HG02678 (cell line): ENCODE data around the gene DUS1L.
"Not testable (repeated sequence)": the region's sequence is repeated elsewhere in the genome, so short reads cannot be mapped to it uniquely, and the experiment has no call there.

Experiments used
- ATAC-seq: cut with Tn5 transposase; IDR thresholded peaks from one replicate; pipeline ENCODE4 v1.9.1; 2021; ENCODE audit warnings: mild to moderate bottlenecking, moderate library complexity; ENCODE audit not compliant: unreplicated experiment

The DUS1L gene

DNA sequence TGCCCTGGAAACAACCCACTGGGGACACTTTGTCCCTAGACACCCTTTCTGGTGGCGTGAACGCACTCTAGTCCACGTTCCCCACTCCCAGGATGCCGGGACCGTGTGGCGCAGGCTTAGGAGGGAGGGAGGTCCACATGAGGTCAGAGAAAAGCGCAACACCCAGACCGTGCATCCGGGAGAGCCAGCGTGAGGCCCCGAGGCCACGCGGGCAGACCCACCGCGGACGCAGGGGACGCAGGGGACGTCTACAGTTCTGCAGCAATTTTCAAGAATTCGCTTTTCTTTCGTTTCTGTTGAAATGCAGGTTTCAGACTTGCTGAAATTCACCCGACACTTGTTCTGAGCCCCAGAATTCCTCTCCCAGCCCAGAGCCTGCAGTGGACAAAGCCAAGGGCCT, 18.7 kb downstream of the DUS1L start:
- no peak for ATAC-seq

DNA sequence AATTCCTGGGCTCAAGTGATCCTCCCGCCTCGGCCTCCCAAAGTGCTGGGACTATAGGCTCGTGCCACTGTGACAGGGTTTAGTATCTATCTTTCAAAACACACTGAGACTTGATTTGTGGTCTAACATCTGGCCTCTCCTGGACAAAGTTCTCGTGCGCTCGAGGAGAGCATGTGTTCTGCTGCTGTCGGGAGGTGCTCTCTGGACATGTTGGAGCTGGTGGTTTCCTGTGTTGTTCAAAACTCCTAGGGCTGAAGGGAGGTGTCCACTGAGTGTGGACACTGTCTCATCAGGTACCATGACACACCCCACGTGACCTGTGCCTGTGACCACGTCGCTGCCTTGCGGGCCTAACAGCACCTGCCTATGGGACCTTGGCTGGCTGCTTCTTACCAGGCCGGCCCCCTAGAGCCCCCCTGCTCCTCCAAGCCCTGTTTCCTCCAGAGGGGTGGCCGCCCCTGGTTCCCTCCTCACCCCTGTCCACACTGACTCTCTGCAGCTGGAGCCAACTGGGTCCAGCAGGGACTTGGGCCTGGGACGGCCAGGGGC, 19.6 kb downstream of the DUS1L start:
- ATAC-seq, result no peak

DNA sequence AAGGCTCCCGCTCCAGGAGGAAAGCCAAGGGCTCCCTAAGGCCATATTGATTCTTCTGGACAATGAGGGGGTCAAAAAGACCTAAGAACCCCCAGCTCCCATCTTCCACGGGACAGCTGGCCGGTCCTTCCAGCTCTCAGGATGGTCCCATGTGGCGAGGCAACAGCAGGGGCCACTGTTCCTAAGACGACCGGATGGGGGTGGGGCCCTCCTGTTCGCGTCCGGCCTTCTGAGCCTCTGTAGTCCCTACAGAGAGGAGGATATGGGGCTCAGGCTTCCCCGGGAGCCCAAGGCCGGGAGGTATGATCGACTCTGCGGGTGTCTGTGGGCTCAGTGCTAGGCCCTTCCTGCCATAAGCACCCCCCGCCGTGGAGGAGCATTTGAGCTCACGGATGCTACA, 22.1 kb downstream of the DUS1L start:
- ATAC-seq, result no peak

DNA sequence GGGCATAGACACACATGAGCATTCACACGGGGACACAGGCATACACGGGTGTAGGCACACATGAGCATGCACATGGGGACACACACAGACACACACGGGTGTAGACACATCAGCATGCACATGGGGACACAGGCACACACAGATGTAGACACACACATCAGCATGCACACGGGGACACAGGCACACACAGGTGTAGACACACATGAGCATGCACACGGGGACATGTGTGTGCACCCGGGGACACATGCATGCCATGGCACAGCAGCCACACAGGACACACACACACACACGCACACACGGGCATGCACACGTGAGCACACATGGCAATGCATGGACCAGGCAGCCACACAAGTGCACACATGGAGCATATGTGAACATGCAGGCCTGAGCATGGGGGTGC, 23.0 kb downstream of the DUS1L start:
- ATAC-seq, result no peak

DNA sequence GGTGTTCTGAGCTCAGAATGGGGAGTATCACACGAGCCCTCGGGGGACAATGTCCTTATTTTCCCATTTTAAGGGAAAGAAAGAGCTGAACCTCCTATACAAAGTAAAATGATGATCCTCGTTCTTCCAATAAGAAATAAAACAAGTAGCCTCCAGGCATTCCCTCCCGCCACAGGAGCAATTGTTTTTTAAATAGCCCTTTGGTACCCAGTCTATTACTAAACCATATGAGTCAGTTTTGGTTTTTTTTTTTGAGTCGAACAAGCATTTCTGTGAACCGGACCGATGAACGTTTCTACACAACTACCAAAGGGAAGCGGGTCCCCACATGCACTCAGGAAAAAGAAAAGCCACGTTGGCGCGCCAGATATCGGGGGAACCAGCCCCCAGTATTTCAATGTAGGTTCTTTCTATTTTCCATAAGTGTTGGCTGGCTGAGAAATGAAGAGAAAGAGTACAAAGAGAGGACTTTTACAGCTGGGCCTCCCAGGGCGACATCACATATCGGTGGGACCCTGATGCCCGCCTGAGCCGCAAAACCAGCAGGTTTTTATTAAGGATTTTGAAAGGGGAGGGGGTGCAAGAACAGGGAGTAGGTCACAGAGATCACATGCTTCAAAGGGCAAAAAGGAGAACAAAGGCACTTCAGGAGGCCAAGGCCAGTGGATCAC, 24.3 kb downstream of the DUS1L start:
- ATAC-seq, result no peak

DNA sequence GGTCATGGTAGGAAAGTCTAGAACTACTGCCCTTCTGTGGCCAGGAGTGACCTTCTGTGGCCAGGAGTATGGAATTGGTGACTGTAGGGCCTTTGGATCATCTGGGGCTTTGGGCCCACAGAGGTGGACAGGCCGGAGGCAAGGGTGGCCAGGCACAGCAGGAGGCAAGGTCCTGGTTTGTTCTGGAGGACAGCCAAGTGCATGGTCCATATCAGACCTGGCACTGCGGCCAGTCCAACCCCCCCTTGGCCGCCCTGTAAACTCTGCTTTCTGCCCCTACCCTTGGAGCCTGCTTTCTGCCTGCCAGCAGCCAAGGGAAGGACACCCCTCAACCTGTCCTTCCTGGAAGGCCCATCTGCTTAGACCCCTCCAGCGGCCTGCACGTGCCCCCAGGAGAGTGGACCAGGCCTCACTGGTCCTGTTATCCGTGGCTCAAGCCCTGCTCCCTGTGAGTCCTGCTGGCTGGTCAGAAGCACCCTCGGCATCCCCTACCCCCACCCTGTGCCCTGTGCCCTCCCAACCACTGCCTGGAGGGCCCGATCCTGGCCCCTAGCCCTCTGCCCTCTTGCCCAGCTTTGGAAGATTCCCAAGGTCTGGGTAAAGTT, 25.8 kb downstream of the DUS1L start:
- no peak for ATAC-seq

GRCh38 chr17:82038796-82039409, 26.7 kb downstream of the DUS1L start:
- not testable (repeated sequence) for ATAC-seq

- ATAC-seq, result no peak
Observed at GRCh38 chr17:82037889-82038195, 27.8 kb downstream of the DUS1L start.

DNA sequence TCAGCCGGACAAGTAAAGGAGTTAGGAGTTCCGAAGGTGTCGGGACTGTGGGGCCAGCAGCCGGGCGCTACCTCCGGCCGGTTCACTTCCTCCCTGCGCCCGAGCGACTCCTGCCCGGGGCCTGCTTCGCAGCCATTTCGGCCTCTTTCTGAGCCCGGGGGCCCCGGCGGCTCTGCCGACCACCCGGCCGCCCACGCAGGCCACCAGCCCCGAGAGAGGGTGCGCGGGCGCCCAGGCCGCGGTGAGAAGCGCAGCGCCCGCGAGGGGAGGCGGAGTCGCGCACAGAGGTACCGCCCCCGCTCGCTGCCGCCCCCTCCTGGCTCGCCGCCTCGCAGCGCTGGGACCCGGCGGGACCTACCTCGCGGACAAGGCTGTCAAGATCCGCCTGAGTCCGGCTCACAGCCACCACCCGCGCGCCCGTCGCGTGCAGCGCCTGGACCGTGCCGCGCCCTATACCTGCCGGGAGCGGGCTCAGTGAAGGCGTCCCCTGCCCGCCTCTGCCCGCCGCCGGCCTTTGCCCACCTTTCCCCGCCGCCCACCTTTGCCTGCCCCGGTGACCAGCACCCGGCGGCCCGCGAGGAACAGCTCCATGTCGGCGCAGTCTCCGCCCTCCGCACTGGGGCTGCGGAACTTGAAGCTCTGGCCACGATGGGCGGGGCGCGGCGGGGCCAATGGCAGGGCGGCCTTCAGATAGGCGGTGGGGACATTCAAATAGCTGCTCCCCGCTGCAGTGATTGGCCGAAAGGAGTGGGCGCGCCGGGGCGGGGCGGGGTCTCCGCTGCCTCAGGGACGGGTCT, 28.3 kb downstream of the DUS1L start, which contains the start of gene DCXR:
DCXR (minus strand) TSS at position 606 of the 797 bp plus-strand sequence; CDS start at position 591, 15 bp downstream.
- ATAC-seq, result peak; percentile 91

- ATAC-seq, result no peak
Observed at GRCh38 chr17:82036634-82037091, 28.9 kb downstream of the DUS1L start.

- ATAC-seq, result no peak
Observed at GRCh38 chr17:82035956-82036633, 29.5 kb downstream of the DUS1L start.

GRCh38 chr17:82035488-82035887, 30.1 kb downstream of the DUS1L start:
- ATAC-seq, result no peak

- no peak for ATAC-seq
Observed at GRCh38 chr17:82034371-82035011, 31.1 kb downstream of the DUS1L start.

GRCh38 chr17:82033359-82034085, 32.1 kb downstream of the DUS1L start:
- ATAC-seq, result no peak

DNA sequence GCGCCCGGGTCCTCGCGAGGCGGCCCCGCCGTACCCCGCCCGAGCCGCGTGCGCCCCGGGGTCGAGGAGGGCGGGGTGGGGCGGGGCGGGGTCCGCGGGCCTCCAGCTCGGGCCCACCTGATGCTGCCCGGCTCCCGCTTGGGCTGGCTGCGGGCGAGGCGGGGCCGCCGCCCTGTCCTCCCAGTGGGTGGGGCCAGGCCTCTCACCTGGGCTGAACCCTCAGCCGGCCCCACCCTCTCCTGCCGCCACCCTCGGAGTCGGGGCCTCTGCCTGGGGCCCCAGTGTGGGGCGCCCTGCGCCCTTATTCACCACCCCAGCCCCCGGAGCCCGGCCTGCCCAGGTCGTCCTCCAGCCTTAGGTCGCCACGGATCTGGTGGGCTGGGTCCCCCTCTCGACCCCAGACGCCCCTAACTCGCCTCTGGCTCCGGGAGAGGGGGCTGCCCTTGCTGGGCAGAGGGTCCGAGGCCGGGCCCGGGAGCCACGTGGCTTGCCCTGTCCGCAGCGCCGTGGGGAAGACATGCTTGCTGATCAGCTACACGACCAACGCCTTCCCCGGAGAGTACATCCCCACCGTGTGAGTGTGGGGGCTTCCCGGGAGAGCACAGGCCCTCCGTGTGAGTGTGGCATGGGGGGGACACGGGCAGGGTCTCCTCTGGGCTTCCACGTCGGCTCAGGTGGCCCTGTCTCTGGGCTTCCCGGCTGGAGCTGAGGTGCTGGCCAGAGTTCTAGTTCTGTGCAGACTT, 33.5 kb downstream of the DUS1L start:
- ATAC-seq, result no peak

DNA sequence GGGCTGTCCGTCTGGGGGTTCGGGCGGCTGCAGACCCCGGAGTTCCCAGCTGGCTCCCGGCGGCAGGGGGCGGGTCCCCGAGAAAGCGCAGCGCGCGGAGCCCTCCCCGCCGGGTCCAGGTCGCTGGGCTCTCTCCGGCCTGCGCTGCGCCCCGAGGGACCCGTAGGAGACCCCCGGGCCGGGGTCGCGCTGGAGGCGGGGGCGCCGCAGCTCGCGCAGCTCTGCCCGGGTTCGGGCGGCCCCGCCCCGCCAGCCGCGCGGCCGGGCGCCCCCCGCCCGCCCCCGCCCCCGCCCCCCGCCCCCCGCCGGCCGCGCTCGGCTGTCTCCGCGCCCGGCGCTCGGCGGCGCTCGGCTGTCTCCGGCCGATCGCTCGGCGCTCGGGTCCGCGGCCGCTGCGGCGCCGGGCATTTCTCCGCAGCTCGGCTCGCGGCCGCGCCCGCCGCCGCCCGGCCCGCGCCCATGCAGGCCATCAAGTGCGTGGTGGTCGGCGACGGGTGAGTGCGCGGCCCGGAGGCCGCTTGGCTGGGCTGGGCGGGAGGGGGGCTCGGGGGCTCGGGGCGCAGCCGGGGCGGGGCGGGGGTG, 34.2 kb downstream of the DUS1L start, which contains the start of gene RAC3:
RAC3 (plus strand) TSS at position 376 of the 582 bp plus-strand sequence; CDS start at position 460, 84 bp downstream.
- no peak for ATAC-seq

DNA sequence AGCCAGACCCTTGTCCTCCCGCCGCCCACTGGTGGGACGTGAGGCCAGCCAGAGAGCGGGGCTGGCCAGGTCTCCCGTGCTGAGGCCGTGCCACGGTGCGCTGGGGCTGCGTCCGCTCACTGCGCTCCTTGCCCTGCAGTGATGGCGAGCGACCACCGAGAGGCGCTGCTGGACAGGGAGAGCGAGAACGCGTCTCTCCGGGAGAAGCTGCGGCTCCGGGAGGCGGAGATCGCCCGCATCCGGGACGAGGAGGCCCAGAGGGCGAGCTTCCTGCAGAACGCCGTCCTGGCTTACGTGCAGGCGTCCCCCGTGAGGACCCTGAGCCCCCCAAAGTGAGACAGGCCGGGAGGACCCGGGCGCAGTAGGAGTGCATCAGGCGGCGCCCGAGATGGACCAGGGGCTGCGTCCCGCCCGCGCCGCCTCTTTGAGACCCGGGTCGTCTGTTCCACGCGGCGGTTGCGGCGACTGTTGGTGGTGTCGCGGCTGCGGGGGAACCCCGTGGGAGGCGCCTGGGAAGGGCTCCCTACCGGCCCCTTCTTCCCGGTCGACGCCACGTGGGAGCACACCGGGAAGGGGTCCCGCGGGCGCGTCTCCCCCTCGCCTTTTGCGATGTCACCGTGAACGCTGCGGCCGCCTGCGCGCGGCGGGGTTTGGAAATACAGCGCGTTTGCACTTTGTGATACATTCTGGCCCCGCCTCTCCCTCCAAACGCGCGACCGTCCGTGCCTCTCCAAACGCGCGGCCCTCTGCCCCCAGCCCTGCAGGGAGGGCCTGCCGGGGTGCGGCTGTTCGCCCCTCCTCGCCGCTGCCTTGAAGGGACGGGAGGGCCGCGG, 34.9 kb downstream of the DUS1L start:
- ATAC-seq, result no peak
